Stimulated activated CD8-positive, alpha-beta memory T cell treated with anti-CD3 and anti-CD28 coated beads, Interleukin-12 subunit alpha, Interleukin-12 subunit beta, amount 100 ng/mL, for 4 hours (primary cell): ENCODE data around the gene TRMO.
"Not testable (repeated sequence)": the region's sequence is repeated elsewhere in the genome, so short reads cannot be mapped to it uniquely, and the experiment has no call there.

Experiments used
- DNase-seq: peaks from one replicate; pipeline ENCODE4 v3.0.0-alpha.2; 2020; ENCODE audit warnings: low read depth

TRMO gene, protein sequence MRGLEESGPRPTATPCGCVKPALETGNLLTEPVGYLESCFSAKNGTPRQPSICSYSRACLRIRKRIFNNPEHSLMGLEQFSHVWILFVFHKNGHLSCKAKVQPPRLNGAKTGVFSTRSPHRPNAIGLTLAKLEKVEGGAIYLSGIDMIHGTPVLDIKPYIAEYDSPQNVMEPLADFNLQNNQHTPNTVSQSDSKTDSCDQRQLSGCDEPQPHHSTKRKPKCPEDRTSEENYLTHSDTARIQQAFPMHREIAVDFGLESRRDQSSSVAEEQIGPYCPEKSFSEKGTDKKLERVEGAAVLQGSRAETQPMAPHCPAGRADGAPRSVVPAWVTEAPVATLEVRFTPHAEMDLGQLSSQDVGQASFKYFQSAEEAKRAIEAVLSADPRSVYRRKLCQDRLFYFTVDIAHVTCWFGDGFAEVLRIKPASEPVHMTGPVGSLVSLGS

GRCh38 chr9:97921959-97922724 is at the start of gene TRMO:
Gene TRMO, minus strand, starts transcription at chr9:97922500. Its CDS starts 7 bp downstream, at chr9:97922493.
- peak; percentile 97 for DNase-seq

- no peak for DNase-seq
Observed at GRCh38 chr9:97970165-97970564, 47.9 kb upstream of the TRMO start.

DNA sequence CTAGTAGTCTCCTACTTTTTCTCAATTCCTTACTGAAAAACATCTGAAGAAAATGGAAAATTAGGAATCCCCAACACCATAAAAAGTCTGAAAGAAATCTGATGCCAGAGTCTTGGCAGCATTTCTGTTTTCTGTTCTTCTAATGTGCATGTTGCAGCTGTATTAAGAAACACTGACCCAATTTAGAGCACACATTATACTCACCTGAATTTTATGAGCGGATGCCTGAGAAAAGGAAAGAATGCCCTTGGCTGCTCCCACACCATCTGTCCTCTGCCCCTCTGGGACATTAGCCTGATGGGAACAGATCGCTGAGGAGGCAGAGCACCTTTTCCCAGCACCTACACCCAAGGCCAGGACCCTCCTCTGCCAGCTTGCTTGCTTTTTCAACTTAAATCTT is 46.7 kb upstream of the TRMO start:
- no peak for DNase-seq

GRCh38 chr9:97966493-97966892 is 44.2 kb upstream of the TRMO start:
- DNase-seq = no peak

- no peak for DNase-seq
Observed at GRCh38 chr9:97964901-97965300, 42.6 kb upstream of the TRMO start.

GRCh38 chr9:97963232-97963631 is 40.9 kb upstream of the TRMO start:
- no peak for DNase-seq

- DNase-seq = no peak
Observed at GRCh38 chr9:97962575-97962974, 40.3 kb upstream of the TRMO start.

DNA sequence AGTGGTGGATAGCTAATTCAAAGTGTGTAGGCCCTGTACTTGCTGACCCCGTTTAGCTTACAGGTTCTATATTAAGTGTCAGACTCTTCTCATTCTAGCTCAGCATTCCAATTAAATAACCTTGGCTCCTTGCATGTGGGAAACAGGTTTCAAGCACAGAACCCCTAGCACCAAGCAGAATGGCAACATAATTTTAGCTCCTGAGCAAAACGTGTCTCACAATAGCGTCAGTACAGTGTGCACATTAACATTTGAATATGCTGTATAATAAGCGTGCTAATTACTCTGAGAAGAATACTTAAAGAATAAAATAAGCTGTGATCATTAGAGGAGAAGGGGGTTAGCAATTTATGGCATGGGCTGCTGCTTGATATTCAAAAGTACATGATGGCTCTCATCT is 39.8 kb upstream of the TRMO start:
- DNase-seq = no peak

- DNase-seq = no peak
Observed at GRCh38 chr9:97961361-97961760, 39.1 kb upstream of the TRMO start.

- DNase-seq = not testable (repeated sequence)
Observed at GRCh38 chr9:97960678-97961328, 38.5 kb upstream of the TRMO start.

- DNase-seq = no peak
Observed at GRCh38 chr9:97959585-97959984, 37.3 kb upstream of the TRMO start.

DNA sequence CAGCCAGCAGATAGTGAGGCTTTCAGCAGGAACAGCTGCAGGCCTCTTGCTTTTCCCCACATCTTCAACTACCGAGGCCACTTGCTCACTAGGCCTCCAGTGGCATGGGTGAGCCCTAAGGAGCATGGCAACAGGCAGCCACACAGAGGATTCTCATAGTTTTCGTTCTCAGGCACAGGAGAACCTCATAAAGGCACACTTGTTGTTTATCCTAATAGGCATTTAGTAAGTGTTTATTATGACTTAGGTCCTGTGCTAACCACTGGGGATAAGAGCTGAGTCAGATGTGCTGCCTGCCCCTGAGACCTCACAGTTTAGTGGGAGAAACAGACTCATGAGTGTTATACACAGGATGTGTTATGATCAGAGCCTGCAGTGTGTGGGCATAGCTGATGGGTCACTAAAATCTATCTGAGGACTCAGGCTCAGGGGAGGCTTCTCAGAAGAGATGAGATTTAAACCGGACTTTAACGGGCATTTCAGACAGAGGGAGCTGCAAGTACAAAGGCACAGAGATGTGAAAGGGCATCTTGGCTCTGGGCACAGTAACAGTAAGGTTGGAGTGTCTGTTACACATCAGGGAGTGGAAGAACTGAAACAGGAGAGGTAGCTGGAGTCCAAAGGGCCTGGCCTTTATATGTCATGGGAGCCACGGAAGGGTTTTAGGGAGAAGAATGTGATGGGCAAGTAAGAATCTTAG is 36.7 kb upstream of the TRMO start:
- DNase-seq = no peak

DNA sequence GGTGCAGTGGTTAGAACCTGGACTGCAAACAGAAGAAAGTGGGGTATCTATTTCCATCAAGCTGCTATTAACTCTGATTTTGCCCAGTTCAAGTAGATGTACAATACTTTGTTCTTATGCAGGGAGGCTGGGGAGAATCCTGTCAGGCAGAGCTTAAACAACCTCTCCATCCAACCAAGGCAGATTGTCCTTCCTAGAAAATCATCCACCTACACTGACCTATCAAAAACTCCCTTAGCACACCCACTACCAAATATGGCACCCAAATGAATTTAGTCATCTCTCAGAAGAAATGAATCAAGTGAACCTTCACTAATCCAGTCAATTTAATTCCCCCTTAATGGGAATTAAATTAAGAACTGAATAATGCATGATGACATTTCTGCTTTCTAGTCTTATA is 34.0 kb upstream of the TRMO start:
- no peak for DNase-seq

DNA sequence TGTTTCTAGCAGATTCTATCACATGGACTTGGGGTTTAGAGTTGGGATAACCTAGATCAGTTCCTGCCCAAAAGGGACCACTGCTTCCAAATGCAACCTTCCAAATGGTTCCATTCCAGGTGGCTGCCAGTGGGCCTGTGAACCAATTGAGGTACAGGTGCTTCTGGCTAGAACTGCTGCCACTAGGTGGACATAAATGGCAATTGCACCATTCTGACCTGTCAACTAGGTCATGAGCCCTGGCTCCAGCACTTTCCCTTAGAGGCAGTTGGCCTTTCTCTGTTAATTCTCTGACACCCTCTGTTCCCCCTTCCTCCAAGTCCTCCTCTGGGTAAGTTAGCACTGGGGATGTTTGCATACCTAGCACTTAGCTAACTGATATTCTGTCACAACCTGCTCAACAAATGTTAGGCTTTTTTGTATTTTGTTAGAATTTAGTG is 32.3 kb upstream of the TRMO start:
- DNase-seq = peak; percentile 9

- not testable (repeated sequence) for DNase-seq
Observed at GRCh38 chr9:97950873-97951272, 28.6 kb upstream of the TRMO start.

- not testable (repeated sequence) for DNase-seq
Observed at GRCh38 chr9:97947094-97947493, 24.8 kb upstream of the TRMO start.

DNA sequence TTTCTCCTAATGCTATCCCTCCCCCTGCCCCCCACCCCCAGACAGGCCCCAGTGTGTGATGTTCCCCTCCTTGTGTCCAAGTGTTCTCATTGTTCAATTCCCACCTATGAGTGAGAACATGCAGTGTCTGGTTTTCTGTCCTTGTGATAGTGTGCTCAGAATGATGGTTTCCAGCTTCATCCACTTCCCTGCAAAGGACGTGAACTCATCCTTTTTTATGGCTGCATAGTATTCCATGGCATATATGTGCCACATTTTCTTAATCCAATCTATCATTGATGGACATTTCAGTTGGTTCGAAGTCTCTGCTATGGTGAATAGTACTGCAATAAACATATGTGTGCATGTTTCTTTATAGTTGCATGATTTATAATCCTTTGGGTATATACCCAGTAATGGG is 23.2 kb upstream of the TRMO start:
- DNase-seq = not testable (repeated sequence)

- DNase-seq = no peak
Observed at GRCh38 chr9:97944612-97945011, 22.3 kb upstream of the TRMO start.

DNA sequence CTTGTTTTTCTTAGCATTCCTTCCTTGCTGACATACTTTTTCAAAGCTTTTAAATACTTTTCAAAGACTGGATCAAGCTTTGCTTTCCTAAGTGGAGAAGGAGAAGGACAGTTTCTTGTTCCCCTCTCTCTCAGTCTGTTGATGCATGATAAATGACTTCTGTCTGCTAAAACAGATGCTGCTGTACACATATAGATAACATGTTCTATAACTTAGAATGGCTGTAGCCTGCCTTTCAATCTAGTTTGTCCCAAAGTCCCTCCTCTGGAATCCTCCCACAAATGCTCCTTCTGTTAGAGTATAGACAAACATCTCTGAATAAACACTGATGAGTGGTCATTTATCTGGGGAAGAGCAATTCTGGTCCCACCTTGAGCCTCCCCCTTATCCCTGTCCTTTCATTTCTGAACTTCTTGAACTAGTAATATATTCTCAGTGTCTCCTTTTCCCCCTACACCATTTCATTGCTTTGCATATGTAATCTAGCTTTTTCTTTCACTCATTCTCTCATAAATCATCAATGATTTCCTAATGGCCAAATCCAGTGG is 21.1 kb upstream of the TRMO start:
- no peak for DNase-seq

GRCh38 chr9:97941323-97941722 is 19.0 kb upstream of the TRMO start:
- DNase-seq = no peak

GRCh38 chr9:97940741-97941140 is 18.4 kb upstream of the TRMO start:
- DNase-seq = no peak

- DNase-seq = no peak
Observed at GRCh38 chr9:97940233-97940632, 17.9 kb upstream of the TRMO start.
